ENCODE data around the gene FBXO15.

GRCh38 chr18:74186661-74187060 is 39.0 kb upstream of the FBXO15 start:
- TF ChIP-seq CTCF (IDR thresholded peaks at IDR 0.05; ENCODE audit: low read depth, low read length) (no peak), EZH2phosphoT487 (IDR thresholded peaks at IDR 0.05; ENCODE audit: low read depth) (no peak)
